Measurements from ENCODE around the gene CAD. TPM values are rescaled to one million over a fixed set of nuclear protein-coding genes. Genes with fewer than 3 reads are reported as not detected.

Gene CAD
- total RNA-seq, 2 experiments from 2014 or later, result 132 to 173 TPM

- peaks cover 48% of the 10 kb centered on the region for H3K36me3 ChIP-seq (ENCODE audit: insufficient read depth, low read length)
- intact Hi-C loops (cut with micrococcal nuclease; ENCODE audit: unreplicated experiment), result no loop called here
- ChIA-PET POLR2A (no interaction called here), CTCF (ENCODE audit: unreplicated experiment) (no interaction called here)
- no peak overlapping the region for H3K4me3 ChIP-seq (ENCODE audit: low read depth, low read length, poor library complexity, severe bottlenecking)
- peaks cover 12% of the 10 kb centered on the region; the same call in 1 of the 2 replicates for H3K79me2 ChIP-seq (ENCODE audit: insufficient read depth, low read depth, low read length)
- H3K27ac ChIP-seq (ENCODE audit: low read depth, low read length, poor library complexity, severe bottlenecking), result no peak overlapping the region
- H3K9me3 ChIP-seq (ENCODE audit: low read length), result no peaks in the 10 kb centered on the region
- no peak for DNase-seq (ENCODE audit: low spot score)
- no peak for TF ChIP-seq EZH2phosphoT487 (IDR thresholded peaks at IDR 0.05; ENCODE audit: borderline replicate concordance, low read depth, low read length)
- TF ChIP-seq CTCF (conservative IDR thresholded peaks at IDR 0.05; ENCODE audit: low read length), result no peak
- no peaks in the 10 kb centered on the region for H3K9me2 ChIP-seq (ENCODE audit: insufficient read depth, low read length)
- H4K20me1 ChIP-seq (ENCODE audit: insufficient read depth, low read length), result no peaks in the 10 kb centered on the region
- H2AFZ ChIP-seq (ENCODE audit: low read length), result no peak overlapping the region
- BruUV-seq (replicated peaks), result no TSS peak
- H3K4me2 ChIP-seq (ENCODE audit: low read length), result no peak overlapping the region
- peaks cover 32% of the 10 kb centered on the region for H3K4me1 ChIP-seq (ENCODE audit: insufficient read depth, low read length, poor library complexity, severe bottlenecking)
Observed at GRCh38 chr2:27256855-27257454, 39.8 kb downstream of the CAD start.

GRCh38 chr2:27258051-27258450 lies 40.9 kb downstream of the CAD start:
- no TSS peak for BruUV-seq (replicated peaks)
- POLR2A ChIA-PET, result no interaction called here
- no peak for TF ChIP-seq CTCF (conservative IDR thresholded peaks at IDR 0.05; ENCODE audit: low read length)
- TF ChIP-seq EZH2phosphoT487 (IDR thresholded peaks at IDR 0.05; ENCODE audit: borderline replicate concordance, low read depth, low read length), result no peak

GRCh38 chr2:27261241-27261925 lies 44.2 kb downstream of the CAD start:
- no peaks in the 10 kb centered on the region for H3K9me3 ChIP-seq (ENCODE audit: low read length)
- no peak overlapping the region for H2AFZ ChIP-seq (ENCODE audit: low read length)
- peak overlapping the region; percentile 100 for H3K4me2 ChIP-seq (ENCODE audit: low read length)
- no peak overlapping the region for H3K27ac ChIP-seq (ENCODE audit: low read depth, low read length, poor library complexity, severe bottlenecking)
- H3K9me2 ChIP-seq (ENCODE audit: insufficient read depth, low read length), result no peaks in the 10 kb centered on the region
- no peaks in the 10 kb centered on the region for H4K20me1 ChIP-seq (ENCODE audit: insufficient read depth, low read length)
- peaks cover 23% of the 10 kb centered on the region for H3K36me3 ChIP-seq (ENCODE audit: insufficient read depth, low read length)
- peaks cover 12% of the 10 kb centered on the region; the same call in 1 of the 2 replicates for H3K79me2 ChIP-seq (ENCODE audit: insufficient read depth, low read depth, low read length)
- peak overlapping the region; percentile 90 for H3K4me3 ChIP-seq (ENCODE audit: low read depth, low read length, poor library complexity, severe bottlenecking)
- TF ChIP-seq EZH2phosphoT487 (IDR thresholded peaks at IDR 0.05; ENCODE audit: borderline replicate concordance, low read depth, low read length) (no peak), CTCF (conservative IDR thresholded peaks at IDR 0.05; ENCODE audit: low read length) (no peak)
- no TSS peak for BruUV-seq (replicated peaks)
- intact Hi-C loops (cut with micrococcal nuclease; ENCODE audit: unreplicated experiment), result no loop called here
- ChIA-PET CTCF (ENCODE audit: unreplicated experiment) (no interaction called here), POLR2A (interaction anchor here (1.1 kb wide), 1 partner anchor 11 kb away, joined by 3 read pairs; no protein-coding TSS in a partner anchor)
- no peak for DNase-seq (ENCODE audit: low spot score)
- H3K4me1 ChIP-seq (ENCODE audit: insufficient read depth, low read length, poor library complexity, severe bottlenecking), result peaks cover 53% of the 10 kb centered on the region

More at GRCh38 chr2:27258051-27258450, 40.9 kb downstream of the CAD start:
- no peak for DNase-seq (ENCODE audit: low spot score)
- intact Hi-C loops (cut with micrococcal nuclease; ENCODE audit: unreplicated experiment), result no loop called here
- Histone ChIP-seq H3K27ac (ENCODE audit: low read depth, low read length, poor library complexity, severe bottlenecking) (no peak overlapping the region), H3K79me2 (ENCODE audit: insufficient read depth, low read depth, low read length) (peaks cover 12% of the 10 kb centered on the region; the same call in 1 of the 2 replicates), H3K9me3 (ENCODE audit: low read length) (no peaks in the 10 kb centered on the region), H3K4me3 (ENCODE audit: low read depth, low read length, poor library complexity, severe bottlenecking) (no peak overlapping the region), H3K4me1 (ENCODE audit: insufficient read depth, low read length, poor library complexity, severe bottlenecking) (peaks cover 21% of the 10 kb centered on the region), H2AFZ (ENCODE audit: low read length) (no peak overlapping the region), H3K36me3 (ENCODE audit: insufficient read depth, low read length) (peaks cover 48% of the 10 kb centered on the region), H4K20me1 (ENCODE audit: insufficient read depth, low read length) (no peaks in the 10 kb centered on the region), H3K9me2 (ENCODE audit: insufficient read depth, low read length) (no peaks in the 10 kb centered on the region), H3K4me2 (ENCODE audit: low read length) (no peak overlapping the region)
- CTCF ChIA-PET (ENCODE audit: unreplicated experiment), result no interaction called here

All from OCI-LY7 (cell line).